ENCODE results near the gene MAP3K6.

- TF ChIP-seq POLR2A (IDR thresholded peaks at IDR 0.05; ENCODE audit: low read length), result no peak
- TF ChIP-seq GATA1 (IDR thresholded peaks at IDR 0.05; ENCODE audit: low read depth, low read length), result no peak
Observed at GRCh38 chr1:27314169-27314568, 52.6 kb downstream of the MAP3K6 start.
